H9 (cell line): ENCODE measurements around the gene PRRT2. TPM values are rescaled to one million over a fixed set of nuclear protein-coding genes. Genes with fewer than 3 reads are reported as not detected.

Experiments
- DNase-seq: peaks from one replicate; pipeline ENCODE4 v3.0.0-alpha.2; 2017
- H2AFZ ChIP-seq: one replicate; pipeline ENCODE4 v1.6.1; 2013; ENCODE audit warnings: mild to moderate bottlenecking, low read length, control low read depth, moderate library complexity
- H2AK5ac ChIP-seq: 2 replicates; pipeline ENCODE4 v1.6.1; 2013; ENCODE audit warnings: low read length, control low read depth, mixed read lengths; ENCODE audit not compliant: insufficient read length
- H2BK120ac ChIP-seq: one replicate; pipeline ENCODE4 v1.6.1; 2013; ENCODE audit warnings: low read depth, mild to moderate bottlenecking, low read length, control low read depth, inconsistent platforms; ENCODE audit not compliant: poor library complexity, severe bottlenecking
- H2BK12ac ChIP-seq: 2 replicates; pipeline ENCODE4 v1.6.1; 2013; ENCODE audit warnings: low read length, control low read depth, mixed read lengths, low read depth; ENCODE audit not compliant: insufficient read length
- H2BK15ac ChIP-seq: 2 replicates; pipeline ENCODE4 v1.6.1; 2013; ENCODE audit warnings: low read depth, low read length, control low read depth
- H2BK20ac ChIP-seq: one replicate; pipeline ENCODE4 v1.6.1; 2013; ENCODE audit warnings: low read depth, mild to moderate bottlenecking, low read length, control low read depth, inconsistent platforms; ENCODE audit not compliant: poor library complexity, severe bottlenecking
- H2BK5ac ChIP-seq: 2 replicates; pipeline ENCODE4 v1.6.1; 2013; ENCODE audit warnings: low read length, control low read depth, mixed read lengths; ENCODE audit not compliant: insufficient read length
- H3K14ac ChIP-seq: 2 replicates; pipeline ENCODE4 v1.6.1; 2013; ENCODE audit warnings: low read length, control low read depth; ENCODE audit not compliant: insufficient read depth
- H3K18ac ChIP-seq: 2 replicates; pipeline ENCODE4 v1.6.1; 2013; ENCODE audit warnings: low read depth, mild to moderate bottlenecking, mixed read lengths, low read length, control low read depth; ENCODE audit not compliant: insufficient read length
- H3K23ac ChIP-seq: 2 replicates; pipeline ENCODE4 v1.6.1; 2013; ENCODE audit warnings: low read length, control low read depth, mixed read lengths, low read depth; ENCODE audit not compliant: insufficient read length
- H3K23me2 ChIP-seq: 2 replicates; pipeline ENCODE4 v1.6.1; 2013; ENCODE audit warnings: low read depth, mild to moderate bottlenecking, mixed read lengths, low read length, control low read depth; ENCODE audit not compliant: insufficient read length, poor library complexity, severe bottlenecking
- H3K27ac ChIP-seq: 2 replicates; pipeline ENCODE4 v1.5.1; 2013; ENCODE audit warnings: low read length, control low read depth, mixed read lengths, low read depth; ENCODE audit not compliant: insufficient read length
- H3K27me3 ChIP-seq: 2 replicates; pipeline ENCODE4 v1.6.1; 2013; ENCODE audit warnings: low read length, control low read depth, inconsistent platforms; ENCODE audit not compliant: insufficient read depth
- H3K4ac ChIP-seq: 2 replicates; pipeline ENCODE4 v1.6.1; 2013; ENCODE audit warnings: low read depth, mild to moderate bottlenecking, control low read depth, inconsistent platforms, low read length, moderate library complexity
- H3K4me1 ChIP-seq: 2 replicates; pipeline ENCODE4 v1.6.1; 2013; ENCODE audit warnings: low read length, control low read depth, inconsistent platforms; ENCODE audit not compliant: insufficient read depth
- H3K4me2 ChIP-seq: 2 replicates; pipeline ENCODE4 v1.6.1; 2013; ENCODE audit warnings: low read length, control low read depth, mixed read lengths; ENCODE audit not compliant: insufficient read length, insufficient read depth
- H3K56ac ChIP-seq: 2 replicates; pipeline ENCODE4 v1.6.1; 2013; ENCODE audit warnings: low read depth, mild to moderate bottlenecking, mixed read lengths, low read length, control low read depth; ENCODE audit not compliant: insufficient read length
- H3K79me1 ChIP-seq: 2 replicates; pipeline ENCODE4 v1.6.1; 2013; ENCODE audit warnings: low read depth, mild to moderate bottlenecking, moderate library complexity, low read length, control low read depth, inconsistent platforms; ENCODE audit not compliant: insufficient read depth, poor library complexity, severe bottlenecking
- H3K79me2 ChIP-seq: 2 replicates; pipeline ENCODE4 v1.6.1; 2013; ENCODE audit warnings: low read length, control low read depth, inconsistent platforms; ENCODE audit not compliant: insufficient read depth
- H3K9ac ChIP-seq: 2 replicates; pipeline ENCODE4 v1.6.1; 2013; ENCODE audit warnings: low read length, control low read depth, mixed read lengths; ENCODE audit not compliant: insufficient read length; ENCODE audit errors: extremely low read depth
- H3K9me3 ChIP-seq: one replicate; pipeline ENCODE4 v1.6.1; 2013; ENCODE audit warnings: low read depth, low read length, inconsistent platforms; ENCODE audit not compliant: control insufficient read depth
- H3T11ph ChIP-seq: one replicate; pipeline ENCODE4 v1.6.1; 2013; ENCODE audit warnings: mild to moderate bottlenecking, low read length, control low read depth, inconsistent platforms
- H4K20me1 ChIP-seq: one replicate; pipeline ENCODE4 v1.6.1; 2013; ENCODE audit not compliant: control insufficient read depth, insufficient read length, insufficient read depth
- H4K5ac ChIP-seq: 2 replicates; pipeline ENCODE4 v1.6.1; 2013; ENCODE audit warnings: low read depth, mild to moderate bottlenecking, mixed read lengths, low read length, control low read depth; ENCODE audit not compliant: insufficient read length
- H4K8ac ChIP-seq: replicated peaks from 2 replicates; pipeline ENCODE4 v1.6.1; 2013; ENCODE audit warnings: low read length, control low read depth, mixed read lengths, low read depth; ENCODE audit not compliant: insufficient read length
- H4K91ac ChIP-seq: 2 replicates; pipeline ENCODE4 v1.6.1; 2013; ENCODE audit warnings: low read depth, mild to moderate bottlenecking, moderate library complexity, mixed read lengths, low read length, control low read depth; ENCODE audit not compliant: insufficient read length
- H3K27ac Mint-ChIP-seq, 3 experiments: 2 replicates in 2 of 3; 3 replicates in 1 of 3; pipeline ENCODE4 v1.8.0; 2020 to 2021; ENCODE audit warnings: mixed read lengths in 3 of 3, mild to moderate bottlenecking in 1 of 3, moderate library complexity in 1 of 3
- H3K27me3 Mint-ChIP-seq: 2 replicates; pipeline ENCODE4 v1.8.0; 2021; ENCODE audit warnings: low read depth, mild to moderate bottlenecking, moderate library complexity, mixed read lengths
- H3K36me3 Mint-ChIP-seq, 3 experiments: 2 replicates in 2 of 3; 3 replicates in 1 of 3; pipeline ENCODE4 v1.8.0; 2020 to 2021; ENCODE audit warnings: low read depth in 3 of 3, mixed read lengths in 3 of 3; ENCODE audit not compliant: insufficient read depth in 1 of 3
- H3K4me1 Mint-ChIP-seq, 2 experiments: 2 replicates each; pipeline ENCODE4 v1.8.0; 2020; ENCODE audit warnings: mixed read lengths in 2 of 2
- H3K4me3 Mint-ChIP-seq, 2 experiments: 2 replicates in 1 of 2; 3 replicates in 1 of 2; pipeline ENCODE4 v1.8.0; 2020 to 2021; ENCODE audit warnings: mild to moderate bottlenecking in 2 of 2, mixed read lengths in 2 of 2, moderate library complexity in 1 of 2
- H3K9me3 Mint-ChIP-seq, 2 experiments: 2 replicates in 1 of 2; 3 replicates in 1 of 2; pipeline ENCODE4 v1.8.0; 2020; ENCODE audit warnings: mild to moderate bottlenecking in 2 of 2, mixed read lengths in 2 of 2, moderate library complexity in 1 of 2
- WGBS: extraction: QIAGEN DNeasy Blood & Tissue Kit; methylation state at CpG from one replicate; pipeline ENCODE4 v1.1.7; 2013; ENCODE audit warnings: missing lambda C conversion rate, low lambda C conversion rate, mixed read lengths; ENCODE audit not compliant: insufficient read length; ENCODE audit errors: extremely low coverage; 5-methylcytosine and 5-hydroxymethylcytosine counted together
- total RNA-seq: library from RNA; stranded (reverse); gene quantifications from 2 replicates; pipeline ENCODE4 v1.2.1, GENCODE V29; 2021
- TF ChIP-seq, protein P1 (sequence below): fragments of 200-600 bp; sonication (generic); conservative IDR thresholded peaks from 3 replicates; pipeline ENCODE4 v1.8.0; 2021; ENCODE audit warnings: antibody characterized with exemption, mild to moderate bottlenecking

Gene PRRT2
- total RNA-seq, 1 experiment from 2014 or later: 14.6 TPM

- WGBS: no CpG with 5 or more reads among the region's 67 CpGs
- H3K27ac Mint-ChIP-seq: peak within 1 kb of the TSS in 2 of 3 experiments; percentile 100; a peak in 5 of 7 replicates
- H3K18ac ChIP-seq: peak within 1 kb of the TSS; percentile 29
- no peak within 1 kb of the TSS for H3T11ph ChIP-seq
- no peak for DNase-seq
- no peak within 1 kb of the TSS for H3K27ac ChIP-seq
- H4K8ac ChIP-seq: no peak within 1 kb of the TSS
- peaks cover 2% of the 10 kb centered on the region; the same call in 1 of the 2 replicates for H3K79me2 ChIP-seq
- TF ChIP-seq, protein P1, sequence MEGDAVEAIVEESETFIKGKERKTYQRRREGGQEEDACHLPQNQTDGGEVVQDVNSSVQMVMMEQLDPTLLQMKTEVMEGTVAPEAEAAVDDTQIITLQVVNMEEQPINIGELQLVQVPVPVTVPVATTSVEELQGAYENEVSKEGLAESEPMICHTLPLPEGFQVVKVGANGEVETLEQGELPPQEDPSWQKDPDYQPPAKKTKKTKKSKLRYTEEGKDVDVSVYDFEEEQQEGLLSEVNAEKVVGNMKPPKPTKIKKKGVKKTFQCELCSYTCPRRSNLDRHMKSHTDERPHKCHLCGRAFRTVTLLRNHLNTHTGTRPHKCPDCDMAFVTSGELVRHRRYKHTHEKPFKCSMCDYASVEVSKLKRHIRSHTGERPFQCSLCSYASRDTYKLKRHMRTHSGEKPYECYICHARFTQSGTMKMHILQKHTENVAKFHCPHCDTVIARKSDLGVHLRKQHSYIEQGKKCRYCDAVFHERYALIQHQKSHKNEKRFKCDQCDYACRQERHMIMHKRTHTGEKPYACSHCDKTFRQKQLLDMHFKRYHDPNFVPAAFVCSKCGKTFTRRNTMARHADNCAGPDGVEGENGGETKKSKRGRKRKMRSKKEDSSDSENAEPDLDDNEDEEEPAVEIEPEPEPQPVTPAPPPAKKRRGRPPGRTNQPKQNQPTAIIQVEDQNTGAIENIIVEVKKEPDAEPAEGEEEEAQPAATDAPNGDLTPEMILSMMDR: no peak
- no peak within 1 kb of the TSS for H2BK120ac ChIP-seq
- no peak within 1 kb of the TSS for H4K5ac ChIP-seq
- no peak within 1 kb of the TSS for H3K23ac ChIP-seq
- H3K4me3 Mint-ChIP-seq: peak within 1 kb of the TSS; percentile 93 to 98
- H2BK12ac ChIP-seq: no peak within 1 kb of the TSS
- H2AFZ ChIP-seq: no peak within 1 kb of the TSS
- H2BK15ac ChIP-seq: no peak within 1 kb of the TSS
- H3K4me1 ChIP-seq: no peaks in the 10 kb centered on the region; the same call in 1 of the 2 replicates
- peak within 1 kb of the TSS; percentile 85 for H3K4me2 ChIP-seq
- H3K4ac ChIP-seq: no peak within 1 kb of the TSS
- peaks cover 1% of the 10 kb centered on the region for H3K27me3 Mint-ChIP-seq
- H3K23me2 ChIP-seq: peaks cover 19% of the 10 kb centered on the region
- H3K14ac ChIP-seq: peak within 1 kb of the TSS; percentile 4
- H4K20me1 ChIP-seq: no peaks in the 10 kb centered on the region
- H3K79me1 ChIP-seq: no peaks in the 10 kb centered on the region
- H4K91ac ChIP-seq: no peak within 1 kb of the TSS
- H2AK5ac ChIP-seq: no peak within 1 kb of the TSS
- H3K27me3 ChIP-seq: no peaks in the 10 kb centered on the region
- peaks cover 23 to 65% (median 39%) of the 10 kb centered on the region in 3 experiments for H3K36me3 Mint-ChIP-seq
- no peak within 1 kb of the TSS for H2BK5ac ChIP-seq
- no peaks in the 10 kb centered on the region; a peak in 1 of 5 replicates for H3K9me3 Mint-ChIP-seq
- peaks cover 42 to 60% of the 10 kb centered on the region in 2 experiments for H3K4me1 Mint-ChIP-seq
- no peak within 1 kb of the TSS for H3K56ac ChIP-seq
- H3K9ac ChIP-seq: peak within 1 kb of the TSS; percentile 27
- H2BK20ac ChIP-seq: no peak within 1 kb of the TSS
- no peaks in the 10 kb centered on the region for H3K9me3 ChIP-seq
Measured at GRCh38 chr16:29806099-29806579, 5.9 kb upstream of the PRRT2 start, which contains the start of gene MAZ. TSS of gene MAZ (plus strand) at chr16:29806529. CDS start at chr16:29806702, 173 bp downstream.
